Esophagus squamous epithelium (tissue), 5 donors: ENCODE measurements around the gene ASXL1. TPM values are rescaled to one million over a fixed set of nuclear protein-coding genes. Genes with fewer than 3 reads are reported as not detected.

Experiments
- DNase-seq: peaks from one replicate; lab custom pipeline; 2025; lab: John Stamatoyannopoulos, UW
- H3K27ac ChIP-seq, 4 donors: fragments of 200-600 bp; sonication (generic); one replicate each; pipeline ENCODE4 v1.5.1; 2016 to 2019; ENCODE audit warnings: mild to moderate bottlenecking in 1 of 4
- H3K27me3 ChIP-seq, 4 donors: fragments of 200-600 bp; sonication (generic); 1 replicate in 3 of 4; 2 replicates in 1 of 4; pipeline versions ENCODE4 v1.5.1 to v1.6.0; 2017 to 2021; ENCODE audit warnings: antibody characterized with exemption in 1 of 4
- H3K36me3 ChIP-seq, 3 donors: fragments of 200-600 bp; sonication (generic); one replicate each; pipeline ENCODE4 v1.5.1; 2016 to 2019
- H3K4me1 ChIP-seq, 3 donors: fragments of 200-600 bp; sonication (generic); one replicate each; pipeline ENCODE4 v1.5.1; 2017 to 2019
- H3K4me3 ChIP-seq, 4 donors: fragments of 200-600 bp; sonication (generic); 1 replicate in 3 of 4; 2 replicates in 1 of 4; pipeline ENCODE4 v1.5.1; 2016 to 2019; ENCODE audit warnings: mild to moderate bottlenecking in 2 of 4, moderate library complexity in 1 of 4
- H3K9me3 ChIP-seq, 3 donors: fragments of 200-600 bp; sonication (generic); one replicate each; pipeline ENCODE4 v1.5.1; 2016 to 2019
- CTCF ChIP-seq, 6 experiments: fragments of 450-650 bp in 4 of 6; fragments of 200-600 bp in 2 of 6; sonication (generic) in 2 of 6; IDR thresholded peaks; one replicate each; pipeline ENCODE4 v1.5.1; 2016 to 2019; ENCODE audit warnings: antibody characterized with exemption in 6 of 6, mild to moderate bottlenecking in 4 of 6, moderate library complexity in 4 of 6
- POLR2A ChIP-seq, 4 donors: fragments of 450-650 bp; IDR thresholded peaks; one replicate each; pipeline ENCODE4 v1.6.1; 2017; ENCODE audit warnings: antibody characterized with exemption in 4 of 4, mild to moderate bottlenecking in 4 of 4, moderate library complexity in 3 of 4
- WGBS, 2 donors: methylation state at CpG; one replicate each; pipeline ENCODE4 v1.1.5; 2018; 5-methylcytosine and 5-hydroxymethylcytosine counted together
- intact Hi-C: fragments of 100-400 bp; cut with DNase I; formaldehyde crosslinking; loops from one replicate; pipeline ENCODE4 v1.15.0; 2022
- total RNA-seq, 4 donors: library from RNA; depleted of rRNA; stranded (reverse); fragments of >200 nt; gene quantifications; one replicate each; pipeline ENCODE4 v1.1.0, GENCODE V29; 2016
- donor health status: DM: yes; HTN: yes; CAD: no.

The ASXL1 gene
- total RNA-seq, 4 donors from 2014 or later, result 14.3 to 49.2 (median 22.1) TPM

- TF ChIP-seq POLR2A (IDR thresholded peaks at IDR 0.05) (no peak), CTCF (IDR thresholded peaks at IDR 0.05) (no peak)
- Histone ChIP-seq H3K9me3 (no peaks in the 10 kb centered on the region), H3K4me1 (peaks cover 0 to 32% (median 15%) of the 10 kb centered on the region in 3 donors), H3K27ac (no peak overlapping the region), H3K27me3 (no peaks in the 10 kb centered on the region), H3K4me3 (no peak overlapping the region), H3K36me3 (peaks cover 0 to 19% (median 0%) of the 10 kb centered on the region in 3 donors)
- no peak for DNase-seq
- WGBS, 2 donors, result 66 to 80% methylated on average over 2 of the region's 2 CpGs
- intact Hi-C loops, result no loop called here
Measured at GRCh38 chr20:32387252-32387651, 29.1 kb downstream of the ASXL1 start.

DNA sequence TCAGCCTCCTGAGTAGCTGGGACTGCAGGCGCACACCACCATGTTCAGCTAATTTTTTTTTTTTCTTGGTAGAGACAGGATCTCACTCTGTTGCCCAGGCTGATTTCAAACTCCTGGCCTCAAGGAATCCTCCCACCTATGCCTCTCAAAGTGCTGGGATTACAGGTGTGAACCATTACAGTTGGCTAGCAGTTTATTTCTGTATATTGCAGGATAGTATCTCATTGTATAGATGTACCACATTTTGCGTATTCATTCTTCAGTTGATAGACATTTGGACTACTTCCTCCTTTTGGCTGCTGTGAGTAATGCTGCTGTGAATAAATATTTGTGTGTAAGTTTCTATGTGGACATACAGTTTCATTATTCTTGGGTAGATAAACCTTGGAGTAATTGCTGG is 32.9 kb downstream of the ASXL1 start:
- peaks cover 0 to 13% (median 4%) of the 10 kb centered on the region in 3 donors for H3K4me1 ChIP-seq
- 83 to 95% methylated on average over 2 of the region's 2 CpGs for WGBS, 2 donors
- no peaks in the 10 kb centered on the region for H3K9me3 ChIP-seq
- peaks cover 0 to 34% (median 0%) of the 10 kb centered on the region in 3 donors for H3K36me3 ChIP-seq
- no peaks in the 10 kb centered on the region for H3K27me3 ChIP-seq
- no peak overlapping the region for H3K27ac ChIP-seq
- no peak for DNase-seq
- intact Hi-C loops, result no loop called here
- no peak overlapping the region for H3K4me3 ChIP-seq
- TF ChIP-seq POLR2A (IDR thresholded peaks at IDR 0.05), result no peak
- TF ChIP-seq CTCF (IDR thresholded peaks at IDR 0.05), result no peak

GRCh38 chr20:32395066-32395465 is 36.9 kb downstream of the ASXL1 start:
- Histone ChIP-seq H3K9me3 (no peaks in the 10 kb centered on the region), H3K4me1 (no peaks in the 10 kb centered on the region), H3K27ac (no peak overlapping the region), H3K36me3 (peaks cover 0 to 38% (median 0%) of the 10 kb centered on the region in 3 donors), H3K27me3 (no peaks in the 10 kb centered on the region), H3K4me3 (no peak overlapping the region)
- DNase-seq, result no peak
- 87 to 96% methylated on average over 3 of the region's 3 CpGs for WGBS, 2 donors
- intact Hi-C loops, result no loop called here
- TF ChIP-seq POLR2A (IDR thresholded peaks at IDR 0.05) (no peak), CTCF (IDR thresholded peaks at IDR 0.05) (no peak)

DNA sequence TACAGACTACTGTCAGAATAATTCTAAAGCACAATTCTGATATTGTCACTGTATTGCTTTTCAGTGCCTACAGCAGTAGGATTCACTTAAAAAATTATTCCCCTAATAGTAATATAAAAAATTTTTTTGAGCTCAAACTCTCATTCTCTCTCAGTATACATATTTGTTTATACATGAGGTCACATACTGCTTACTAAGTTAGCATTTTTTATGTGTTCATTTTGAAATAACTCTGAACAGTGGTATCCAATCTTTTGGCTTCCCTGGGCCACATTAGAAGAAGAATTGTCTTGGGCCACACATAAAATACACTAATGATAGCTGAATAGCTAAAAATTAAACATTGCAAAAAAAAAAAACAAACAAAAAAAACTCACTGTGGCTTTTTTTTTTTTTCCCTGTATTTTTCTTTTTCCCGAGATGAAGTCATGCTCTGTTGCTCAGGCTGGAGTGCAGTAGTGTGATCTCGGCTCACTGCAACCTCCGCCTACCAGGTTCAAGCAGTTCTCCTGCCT is 38.6 kb downstream of the ASXL1 start:
- DNase-seq, result no peak
- intact Hi-C loops, result no loop called here
- no peak overlapping the region for H3K27ac ChIP-seq
- no peaks in the 10 kb centered on the region for H3K9me3 ChIP-seq
- no peaks in the 10 kb centered on the region for H3K27me3 ChIP-seq
- H3K4me3 ChIP-seq, result no peak overlapping the region
- TF ChIP-seq CTCF (IDR thresholded peaks at IDR 0.05), result no peak
- TF ChIP-seq POLR2A (IDR thresholded peaks at IDR 0.05), result no peak
- 71 to 73% methylated on average over 3 of the region's 3 CpGs for WGBS, 2 donors
- H3K4me1 ChIP-seq, result no peaks in the 10 kb centered on the region
- peaks cover 0 to 33% (median 0%) of the 10 kb centered on the region in 3 donors for H3K36me3 ChIP-seq

DNA sequence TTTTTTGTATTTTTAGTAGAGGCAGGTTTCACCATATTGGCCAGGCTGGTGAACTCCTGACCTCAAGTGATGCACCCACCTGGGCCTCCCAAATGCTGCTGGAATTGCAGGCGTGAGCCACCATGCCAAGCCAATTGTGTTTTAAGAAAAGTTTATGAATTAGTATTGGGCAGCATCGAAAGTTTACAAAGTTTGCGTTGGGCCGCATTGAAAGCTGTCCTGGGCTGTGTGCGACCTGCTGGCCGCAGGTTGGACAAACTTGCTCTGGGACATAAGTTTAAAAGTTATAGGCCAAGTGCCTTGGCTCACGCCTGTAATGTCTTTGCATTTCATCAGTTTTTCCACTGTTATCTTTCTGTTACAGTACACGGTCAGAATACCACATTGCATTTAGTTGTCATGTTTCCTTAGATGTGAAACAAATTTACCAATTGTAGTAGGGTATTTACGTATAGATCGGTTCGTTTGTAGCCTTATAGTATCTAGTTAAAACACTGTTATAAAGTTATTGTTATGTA is 39.5 kb downstream of the ASXL1 start:
- H3K4me3 ChIP-seq, result no peak overlapping the region
- TF ChIP-seq CTCF (IDR thresholded peaks at IDR 0.05), result no peak
- TF ChIP-seq POLR2A (IDR thresholded peaks at IDR 0.05), result no peak
- no peaks in the 10 kb centered on the region for H3K27me3 ChIP-seq
- intact Hi-C loops, result no loop called here
- no peak for DNase-seq
- H3K9me3 ChIP-seq, result no peaks in the 10 kb centered on the region
- 88 to 96% methylated on average over 11 of the region's 11 CpGs for WGBS, 2 donors
- H3K36me3 ChIP-seq, result peaks cover 0 to 30% (median 3%) of the 10 kb centered on the region in 3 donors
- H3K27ac ChIP-seq, result no peak overlapping the region
- no peaks in the 10 kb centered on the region for H3K4me1 ChIP-seq
